Gastroesophageal sphincter (tissue), 4 donors: ENCODE results near the gene DISC1. TPM values are rescaled to one million over a fixed set of nuclear protein-coding genes. Genes with fewer than 3 reads are reported as not detected.

Source experiments
- ATAC-seq: fragments of 150-250 bp; one replicate; pipeline ENCODE4 v1.9.1; 2016; ENCODE audit warnings: mild to moderate bottlenecking, moderate library complexity
- H3K27ac ChIP-seq, 4 donors: fragments of 200-600 bp; sonication (generic) in 3 of 4; 1 replicate in 3 of 4; 2 replicates in 1 of 4; pipeline ENCODE4 v1.5.1; 2016 to 2019
- H3K27me3 ChIP-seq: fragments of 200-600 bp; sonication (generic); one replicate; pipeline ENCODE4 v1.5.1; 2019
- H3K36me3 ChIP-seq, 2 donors: fragments of 200-600 bp; sonication (generic); one replicate each; pipeline ENCODE4 v1.5.1; 2019; ENCODE audit warnings: control low read depth in 1 of 2
- H3K4me1 ChIP-seq, 3 donors: fragments of 200-600 bp; sonication (generic); 1 replicate in 2 of 3; 2 replicates in 1 of 3; pipeline ENCODE4 v1.5.1; 2016 to 2019; ENCODE audit warnings: control low read depth in 2 of 3
- H3K4me3 ChIP-seq, 2 donors: fragments of 200-600 bp; sonication (generic); one replicate each; pipeline ENCODE4 v1.5.1; 2019; ENCODE audit warnings: mild to moderate bottlenecking in 1 of 2, moderate library complexity in 1 of 2
- H3K9me3 ChIP-seq, 3 donors: fragments of 200-600 bp; sonication (generic); one replicate each; pipeline ENCODE4 v1.5.1; 2017 to 2019; ENCODE audit warnings: control low read depth in 2 of 3
- EP300 ChIP-seq: sonication (generic); formaldehyde crosslinking; IDR thresholded peaks from one replicate; pipeline ENCODE4 v1.6.1; 2017; ENCODE audit warnings: antibody characterized with exemption, mild to moderate bottlenecking
- POLR2A ChIP-seq, 2 donors: fragments of 450-650 bp; IDR thresholded peaks; one replicate each; pipeline ENCODE4 v1.6.1; 2017; ENCODE audit warnings: antibody characterized with exemption in 2 of 2, mild to moderate bottlenecking in 2 of 2, moderate library complexity in 1 of 2
- POLR2AphosphoS5 ChIP-seq: sonication (generic); formaldehyde crosslinking; IDR thresholded peaks from one replicate; pipeline ENCODE4 v1.6.1; 2017; ENCODE audit warnings: antibody characterized with exemption
- WGBS, 2 donors: methylation state at CpG; one replicate each; pipeline ENCODE4 v1.1.5; 2018; ENCODE audit warnings: low coverage in 1 of 2; 5-methylcytosine and 5-hydroxymethylcytosine counted together
- total RNA-seq, 4 donors: library from RNA; depleted of rRNA; stranded (reverse); fragments of >200 nt; gene quantifications; one replicate each; pipeline ENCODE4 v1.1.0, GENCODE V29; 2016
- TF ChIP-seq, protein P1 (sequence below), 4 experiments: fragments of 200-600 bp in 2 of 4; fragments of 450-650 bp in 2 of 4; sonication (generic) in 1 of 4; IDR thresholded peaks; one replicate each; pipeline ENCODE4 v1.5.1; 2017 to 2019; ENCODE audit warnings: antibody characterized with exemption in 4 of 4, mild to moderate bottlenecking in 2 of 4, moderate library complexity in 2 of 4

DISC1 gene
- total RNA-seq, 4 donors from 2014 or later: 4.4 to 9.8 (median 6.8) TPM

DNA sequence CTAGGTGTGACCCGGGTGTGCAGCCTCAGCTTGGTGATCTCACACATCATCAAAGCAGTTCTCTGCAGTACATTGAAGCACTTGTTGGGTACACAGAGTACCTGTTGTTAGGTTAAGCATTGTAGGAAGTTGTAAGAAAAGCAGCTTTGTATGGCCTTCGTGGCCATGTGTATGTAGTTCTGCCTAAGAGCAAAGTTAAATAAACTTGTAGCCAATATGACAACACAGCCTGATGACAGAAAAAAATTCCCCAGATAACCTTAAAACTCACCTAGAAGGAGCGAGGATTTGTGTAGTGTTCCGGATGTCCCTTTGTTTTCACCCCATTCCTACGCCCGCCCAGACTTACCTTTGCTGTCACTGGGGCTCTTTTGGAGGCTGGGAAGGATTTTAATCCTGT, 48.0 kb downstream of the DISC1 start:
- Histone ChIP-seq H3K36me3 (no peaks in the 10 kb centered on the region), H3K27ac (no peak overlapping the region), H3K4me3 (no peak overlapping the region), H3K4me1 (no peaks in the 10 kb centered on the region), H3K27me3 (no peaks in the 10 kb centered on the region), H3K9me3 (peaks cover 0 to 20% (median 0%) of the 10 kb centered on the region in 3 donors)
- no peak for TF ChIP-seq EP300
- no peak for TF ChIP-seq POLR2AphosphoS5
- TF ChIP-seq POLR2A (IDR thresholded peaks at IDR 0.05): no peak
- TF ChIP-seq, protein P1, sequence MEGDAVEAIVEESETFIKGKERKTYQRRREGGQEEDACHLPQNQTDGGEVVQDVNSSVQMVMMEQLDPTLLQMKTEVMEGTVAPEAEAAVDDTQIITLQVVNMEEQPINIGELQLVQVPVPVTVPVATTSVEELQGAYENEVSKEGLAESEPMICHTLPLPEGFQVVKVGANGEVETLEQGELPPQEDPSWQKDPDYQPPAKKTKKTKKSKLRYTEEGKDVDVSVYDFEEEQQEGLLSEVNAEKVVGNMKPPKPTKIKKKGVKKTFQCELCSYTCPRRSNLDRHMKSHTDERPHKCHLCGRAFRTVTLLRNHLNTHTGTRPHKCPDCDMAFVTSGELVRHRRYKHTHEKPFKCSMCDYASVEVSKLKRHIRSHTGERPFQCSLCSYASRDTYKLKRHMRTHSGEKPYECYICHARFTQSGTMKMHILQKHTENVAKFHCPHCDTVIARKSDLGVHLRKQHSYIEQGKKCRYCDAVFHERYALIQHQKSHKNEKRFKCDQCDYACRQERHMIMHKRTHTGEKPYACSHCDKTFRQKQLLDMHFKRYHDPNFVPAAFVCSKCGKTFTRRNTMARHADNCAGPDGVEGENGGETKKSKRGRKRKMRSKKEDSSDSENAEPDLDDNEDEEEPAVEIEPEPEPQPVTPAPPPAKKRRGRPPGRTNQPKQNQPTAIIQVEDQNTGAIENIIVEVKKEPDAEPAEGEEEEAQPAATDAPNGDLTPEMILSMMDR (IDR thresholded peaks at IDR 0.05): no peak
- ATAC-seq: no peak
- 83% methylated on average over 1 to 6 of the region's 6 CpGs for WGBS, 2 donors

DNA sequence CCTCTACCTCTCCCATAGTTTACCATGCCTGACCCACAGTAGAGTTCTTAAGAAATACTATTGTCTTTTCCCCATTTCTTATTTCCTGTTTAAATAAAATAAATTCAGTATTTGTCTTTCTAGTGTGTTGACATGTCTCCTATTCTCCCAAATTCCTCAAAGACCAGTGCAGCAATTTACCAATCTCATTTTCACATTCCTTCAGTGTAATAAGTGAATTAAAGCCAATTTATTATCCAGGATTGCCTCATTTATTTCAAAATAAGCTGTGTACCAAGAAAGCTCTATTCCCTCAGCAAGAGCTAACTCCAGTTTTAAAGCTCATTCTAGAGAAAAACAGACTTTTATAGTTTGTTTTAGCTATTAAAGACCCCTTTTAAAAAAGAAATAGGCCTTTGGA, 49.9 kb downstream of the DISC1 start:
- H3K36me3 ChIP-seq: no peaks in the 10 kb centered on the region
- no peak overlapping the region for H3K27ac ChIP-seq
- ATAC-seq: peak; percentile 67
- TF ChIP-seq, protein P1 (IDR thresholded peaks at IDR 0.05): no peak
- TF ChIP-seq POLR2A (IDR thresholded peaks at IDR 0.05) (no peak), EP300 (no peak), POLR2AphosphoS5 (no peak)
- H3K9me3 ChIP-seq: peaks cover 0 to under 1% (median 0%) of the 10 kb centered on the region in 3 donors
- no peaks in the 10 kb centered on the region for H3K4me1 ChIP-seq
- no peak overlapping the region for H3K4me3 ChIP-seq
- no peaks in the 10 kb centered on the region for H3K27me3 ChIP-seq

DNA sequence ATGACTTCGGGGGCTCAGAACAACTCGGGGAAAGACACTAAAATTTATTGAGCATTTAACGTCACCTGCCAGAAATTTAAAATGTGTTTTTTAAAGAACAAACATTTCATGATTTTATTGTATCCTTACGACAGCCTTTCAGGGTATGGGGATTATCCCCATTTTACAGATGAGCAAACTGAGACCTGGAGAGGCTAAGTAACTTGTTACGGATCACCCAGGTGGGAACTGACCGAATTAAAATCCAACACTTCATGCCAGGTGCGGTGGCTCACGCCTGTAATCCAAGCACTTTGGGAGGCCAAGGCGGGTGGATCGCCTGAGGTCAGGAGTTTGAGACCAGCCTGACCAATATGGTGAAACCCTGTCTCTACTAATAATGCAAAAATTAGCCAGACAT, 50.9 kb downstream of the DISC1 start:
- no peaks in the 10 kb centered on the region for H3K4me1 ChIP-seq
- no peaks in the 10 kb centered on the region for H3K36me3 ChIP-seq
- TF ChIP-seq, protein P1 (IDR thresholded peaks at IDR 0.05): no peak
- TF ChIP-seq EP300 (no peak), POLR2AphosphoS5 (no peak), POLR2A (IDR thresholded peaks at IDR 0.05) (no peak)
- no peak for ATAC-seq
- no peaks in the 10 kb centered on the region for H3K27me3 ChIP-seq
- no peak overlapping the region for H3K4me3 ChIP-seq
- H3K9me3 ChIP-seq: no peaks in the 10 kb centered on the region
- WGBS, 2 donors: 91 to 97% methylated on average over 8 to 10 of the region's 10 CpGs
- no peak overlapping the region for H3K27ac ChIP-seq

DNA sequence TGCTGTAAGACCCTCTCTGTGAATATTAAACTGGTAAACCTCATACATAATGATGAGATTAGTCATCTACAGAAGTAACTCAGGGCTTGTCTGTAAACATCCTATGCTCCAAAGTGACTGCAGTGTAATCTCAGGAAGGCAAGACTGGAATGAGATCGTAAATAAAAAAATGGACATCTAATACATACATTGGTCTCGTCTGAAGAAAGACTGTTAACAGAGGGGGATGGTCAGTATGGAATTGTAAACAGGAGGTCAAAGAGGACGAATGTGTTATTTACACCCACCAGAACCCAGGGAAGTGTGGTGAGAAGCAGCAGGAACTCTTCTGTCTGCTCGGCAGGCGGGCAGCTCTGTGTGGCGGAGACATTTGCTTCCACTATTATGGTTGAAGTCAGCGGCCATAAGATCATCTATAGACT, 51.4 kb downstream of the DISC1 start:
- ATAC-seq: no peak
- 84 to 91% methylated on average over 6 to 7 of the region's 7 CpGs for WGBS, 2 donors
- no peaks in the 10 kb centered on the region for H3K27me3 ChIP-seq
- no peaks in the 10 kb centered on the region for H3K36me3 ChIP-seq
- TF ChIP-seq POLR2A (IDR thresholded peaks at IDR 0.05) (no peak), POLR2AphosphoS5 (no peak), EP300 (no peak)
- TF ChIP-seq, protein P1 (IDR thresholded peaks at IDR 0.05): no peak
- no peak overlapping the region for H3K27ac ChIP-seq
- no peaks in the 10 kb centered on the region for H3K9me3 ChIP-seq
- H3K4me3 ChIP-seq: no peak overlapping the region
- H3K4me1 ChIP-seq: no peaks in the 10 kb centered on the region

DNA sequence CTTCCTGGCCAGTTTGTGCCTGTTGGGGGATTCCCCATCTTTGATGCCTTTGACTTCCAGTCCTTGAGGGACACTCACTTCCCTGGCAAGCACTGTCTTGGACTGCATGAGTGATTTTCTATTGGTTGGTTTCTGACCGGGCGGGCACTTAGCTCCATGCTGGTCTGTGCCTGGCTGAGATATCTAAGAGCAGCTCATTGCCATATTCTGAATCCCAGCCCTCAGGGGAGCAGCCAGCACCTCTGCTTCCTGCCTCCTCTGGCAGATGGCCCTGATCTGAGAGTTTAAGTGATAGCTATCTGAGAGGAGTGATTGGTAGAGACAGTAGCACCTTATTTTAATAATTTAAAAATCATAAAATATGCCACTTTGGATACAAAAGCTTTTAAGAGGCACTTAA, 52.5 kb downstream of the DISC1 start:
- TF ChIP-seq EP300 (no peak), POLR2AphosphoS5 (no peak), POLR2A (IDR thresholded peaks at IDR 0.05) (no peak)
- TF ChIP-seq, protein P1 (IDR thresholded peaks at IDR 0.05): no peak
- Histone ChIP-seq H3K4me3 (no peak overlapping the region), H3K9me3 (no peaks in the 10 kb centered on the region), H3K27me3 (no peaks in the 10 kb centered on the region), H3K36me3 (no peaks in the 10 kb centered on the region), H3K27ac (no peak overlapping the region), H3K4me1 (peaks cover 0 to 5% (median 0%) of the 10 kb centered on the region in 3 donors)
- WGBS, 2 donors: 28% methylated on average over 2 of the region's 2 CpGs; no CpG with 5 or more reads in 1 of the 2 donors
- ATAC-seq: no peak
